HFFc6 (cell line): ENCODE data around the gene FGF2. TPM values are rescaled to one million over a fixed set of nuclear protein-coding genes. Genes with fewer than 3 reads are reported as not detected.

Experiments
- DNase-seq: peaks from one replicate; pipeline ENCODE4 v3.0.0-alpha.2; 2018
- H3K27ac Mint-ChIP-seq: 2 replicates; pipeline ENCODE4 v1.8.0; 2020; ENCODE audit warnings: mild to moderate bottlenecking, mixed read lengths
- H3K27me3 Mint-ChIP-seq: 2 replicates; pipeline ENCODE4 v1.8.0; 2021; ENCODE audit warnings: mild to moderate bottlenecking, moderate library complexity, mixed read lengths; ENCODE audit not compliant: insufficient read depth
- H3K36me3 Mint-ChIP-seq: 2 replicates; pipeline ENCODE4 v1.8.0; 2021; ENCODE audit warnings: low read depth, mixed read lengths
- H3K4me1 Mint-ChIP-seq: 2 replicates; pipeline ENCODE4 v1.8.0; 2020; ENCODE audit warnings: low read depth, mixed read lengths
- H3K4me3 Mint-ChIP-seq: 2 replicates; pipeline ENCODE4 v1.8.0; 2020; ENCODE audit warnings: mild to moderate bottlenecking, moderate library complexity, mixed read lengths
- H3K9me3 Mint-ChIP-seq: 2 replicates; pipeline ENCODE4 v1.8.0; 2020; ENCODE audit warnings: mild to moderate bottlenecking, mixed read lengths
- CTCF ChIP-seq: fragments of 200-600 bp; sonication (generic); IDR thresholded peaks from 2 replicates; pipeline ENCODE4 v1.5.0; 2021; ENCODE audit warnings: antibody characterized with exemption, mild to moderate bottlenecking
- total RNA-seq, 6 experiments: library from RNA; stranded (reverse); fragmentation: NEBNext Ultra II Directional; extraction: Animal tissue kit (Norgen Biotek cat#: 25700); gene quantifications; 2 replicates in 1 of 6; 3 replicates in 5 of 6; pipeline ENCODE4 v1.2.3, GENCODE V29; 2021

The FGF2 gene
- total RNA-seq, 6 experiments from 2014 or later = 370 to 442 (median 389) TPM

GRCh38 chr4:122855353-122855890, 28.8 kb downstream of the FGF2 start:
- H3K27ac Mint-ChIP-seq = peak overlapping the region; percentile 83
- H3K4me3 Mint-ChIP-seq = 0 out of 2 replicates have a peak overlapping the region, but pooled peaks have one; percentile 30
- H3K4me1 Mint-ChIP-seq = peaks cover 96% of the 10 kb centered on the region
- no peak for TF ChIP-seq CTCF
- H3K27me3 Mint-ChIP-seq = peaks cover 12% of the 10 kb centered on the region
- DNase-seq = no peak
- peaks cover 69% of the 10 kb centered on the region for H3K36me3 Mint-ChIP-seq
- no peaks in the 10 kb centered on the region for H3K9me3 Mint-ChIP-seq

GRCh38 chr4:122857160-122857559, 30.5 kb downstream of the FGF2 start:
- H3K9me3 Mint-ChIP-seq = no peaks in the 10 kb centered on the region
- H3K36me3 Mint-ChIP-seq = peaks cover 72% of the 10 kb centered on the region
- TF ChIP-seq CTCF = no peak
- no peak overlapping the region for H3K4me3 Mint-ChIP-seq
- peaks cover 18% of the 10 kb centered on the region for H3K27me3 Mint-ChIP-seq
- H3K4me1 Mint-ChIP-seq = peaks cover 95% of the 10 kb centered on the region
- H3K27ac Mint-ChIP-seq = peak overlapping the region; percentile 70
- DNase-seq = no peak

- H3K9me3 Mint-ChIP-seq = no peaks in the 10 kb centered on the region
- DNase-seq = no peak
- H3K36me3 Mint-ChIP-seq = peaks cover 66% of the 10 kb centered on the region
- H3K4me1 Mint-ChIP-seq = peaks cover 95% of the 10 kb centered on the region
- peaks cover 16% of the 10 kb centered on the region for H3K27me3 Mint-ChIP-seq
- no peak for TF ChIP-seq CTCF
- H3K27ac Mint-ChIP-seq = peak overlapping the region; percentile 76
- H3K4me3 Mint-ChIP-seq = peak overlapping the region; percentile 55; the same call in 1 of the 2 replicates
These were observed 32.1 kb downstream of the FGF2 start for GRCh38 chr4:122858705-122859104.

- H3K27me3 Mint-ChIP-seq = peaks cover 13% of the 10 kb centered on the region
- peak overlapping the region; percentile 9; the same call in 1 of the 2 replicates for H3K4me3 Mint-ChIP-seq
- no peak for TF ChIP-seq CTCF
- H3K9me3 Mint-ChIP-seq = no peaks in the 10 kb centered on the region
- H3K4me1 Mint-ChIP-seq = peaks cover 92% of the 10 kb centered on the region
- peak overlapping the region; percentile 67 for H3K27ac Mint-ChIP-seq
- H3K36me3 Mint-ChIP-seq = peaks cover 68% of the 10 kb centered on the region
- DNase-seq = no peak
These were observed 34.7 kb downstream of the FGF2 start for GRCh38 chr4:122861172-122861943.

- Mint-ChIP-seq H3K4me1 (peaks cover 89% of the 10 kb centered on the region), H3K9me3 (peaks cover 6% of the 10 kb centered on the region), H3K4me3 (no peak overlapping the region; the same call in 1 of the 2 replicates), H3K27ac (peak overlapping the region; percentile 82), H3K36me3 (peaks cover 74% of the 10 kb centered on the region), H3K27me3 (peaks cover 14% of the 10 kb centered on the region)
- no peak for TF ChIP-seq CTCF
- no peak for DNase-seq
These were observed 37.0 kb downstream of the FGF2 start for GRCh38 chr4:122863639-122864038.
